Fibroblast of skin of abdomen (primary cell): ENCODE data around the gene SLC22A15.
"Not testable (repeated sequence)": the region's sequence is repeated elsewhere in the genome, so short reads cannot be mapped to it uniquely, and the experiment has no call there.

ENCODE experiments used
- DNase-seq: peaks from one replicate; pipeline ENCODE4 v3.0.0-alpha.2; 2013

Gene SLC22A15

GRCh38 chr1:115980998-115981993 lies 5.0 kb downstream of the SLC22A15 start:
- peak; percentile 50 for DNase-seq

- no peak for DNase-seq
Measured at GRCh38 chr1:115982400-115982799, 6.1 kb downstream of the SLC22A15 start.

GRCh38 chr1:115983584-115983983 lies 7.3 kb downstream of the SLC22A15 start:
- no peak for DNase-seq

GRCh38 chr1:115987623-115988022 lies 11.3 kb downstream of the SLC22A15 start:
- DNase-seq: no peak

GRCh38 chr1:115988953-115989352 lies 12.6 kb downstream of the SLC22A15 start:
- DNase-seq: no peak

- no peak for DNase-seq
Measured at GRCh38 chr1:115989699-115990098, 13.4 kb downstream of the SLC22A15 start.

GRCh38 chr1:115991909-115992308 lies 15.6 kb downstream of the SLC22A15 start:
- DNase-seq: no peak

GRCh38 chr1:115997921-115998320 lies 21.6 kb downstream of the SLC22A15 start:
- DNase-seq: not testable (repeated sequence)

GRCh38 chr1:116001739-116002487 lies 25.6 kb downstream of the SLC22A15 start:
- DNase-seq: no peak

- DNase-seq: no peak
Measured at GRCh38 chr1:116002781-116003420, 26.6 kb downstream of the SLC22A15 start.

- no peak for DNase-seq
Measured at GRCh38 chr1:116003823-116004222, 27.5 kb downstream of the SLC22A15 start.

GRCh38 chr1:116006486-116006964 lies 30.2 kb downstream of the SLC22A15 start:
- no peak for DNase-seq

- DNase-seq: no peak
Measured at GRCh38 chr1:116008656-116009390, 32.5 kb downstream of the SLC22A15 start.

- no peak for DNase-seq
Measured at GRCh38 chr1:116012716-116013115, 36.4 kb downstream of the SLC22A15 start.

GRCh38 chr1:116015679-116016078 lies 39.4 kb downstream of the SLC22A15 start:
- no peak for DNase-seq

GRCh38 chr1:116018007-116018406 lies 41.7 kb downstream of the SLC22A15 start:
- no peak for DNase-seq

- no peak for DNase-seq
Measured at GRCh38 chr1:116019653-116020253, 43.4 kb downstream of the SLC22A15 start.

GRCh38 chr1:116020668-116021272 lies 44.5 kb downstream of the SLC22A15 start:
- peak; percentile 56 for DNase-seq

GRCh38 chr1:116024626-116025025 lies 48.3 kb downstream of the SLC22A15 start:
- no peak for DNase-seq

GRCh38 chr1:116026631-116027030 lies 50.3 kb downstream of the SLC22A15 start:
- DNase-seq: no peak

GRCh38 chr1:116031302-116031835 lies 55.1 kb downstream of the SLC22A15 start:
- DNase-seq: no peak
